ENCODE data around the gene WFDC2. TPM values are rescaled to one million over a fixed set of nuclear protein-coding genes. Genes with fewer than 3 reads are reported as not detected.

WFDC2 gene
- total and polyA plus RNA-seq, 2 experiments from 2014 or later, result 28.0 to 155 TPM

DNA sequence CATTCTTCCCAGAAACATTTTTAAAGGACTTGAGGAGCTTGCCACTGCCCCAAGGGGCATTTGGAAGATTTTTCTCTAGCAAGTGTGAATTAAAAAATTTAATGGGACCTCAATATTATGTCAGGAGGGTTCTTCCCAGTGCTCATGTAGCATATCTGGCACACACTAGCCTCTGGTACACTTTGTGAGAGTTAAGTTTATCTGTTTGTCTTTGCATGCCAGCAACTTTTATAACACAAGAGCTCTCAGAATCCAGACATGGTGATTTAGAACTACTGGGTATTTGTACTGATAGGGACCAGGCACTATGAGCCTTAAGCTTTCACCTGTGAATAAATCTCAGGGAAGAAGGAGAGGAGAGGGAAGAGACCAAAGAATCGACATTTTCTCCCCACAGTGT is 33.0 kb downstream of the WFDC2 start (continued):
- TF ChIP-seq, protein P1, sequence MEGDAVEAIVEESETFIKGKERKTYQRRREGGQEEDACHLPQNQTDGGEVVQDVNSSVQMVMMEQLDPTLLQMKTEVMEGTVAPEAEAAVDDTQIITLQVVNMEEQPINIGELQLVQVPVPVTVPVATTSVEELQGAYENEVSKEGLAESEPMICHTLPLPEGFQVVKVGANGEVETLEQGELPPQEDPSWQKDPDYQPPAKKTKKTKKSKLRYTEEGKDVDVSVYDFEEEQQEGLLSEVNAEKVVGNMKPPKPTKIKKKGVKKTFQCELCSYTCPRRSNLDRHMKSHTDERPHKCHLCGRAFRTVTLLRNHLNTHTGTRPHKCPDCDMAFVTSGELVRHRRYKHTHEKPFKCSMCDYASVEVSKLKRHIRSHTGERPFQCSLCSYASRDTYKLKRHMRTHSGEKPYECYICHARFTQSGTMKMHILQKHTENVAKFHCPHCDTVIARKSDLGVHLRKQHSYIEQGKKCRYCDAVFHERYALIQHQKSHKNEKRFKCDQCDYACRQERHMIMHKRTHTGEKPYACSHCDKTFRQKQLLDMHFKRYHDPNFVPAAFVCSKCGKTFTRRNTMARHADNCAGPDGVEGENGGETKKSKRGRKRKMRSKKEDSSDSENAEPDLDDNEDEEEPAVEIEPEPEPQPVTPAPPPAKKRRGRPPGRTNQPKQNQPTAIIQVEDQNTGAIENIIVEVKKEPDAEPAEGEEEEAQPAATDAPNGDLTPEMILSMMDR (conservative IDR thresholded peaks at IDR 0.05; ENCODE audit: low read depth in 2 of 2), result no peak
- TF ChIP-seq JUNB (IDR thresholded peaks at IDR 0.05; ENCODE audit: unreplicated experiment), result no peak
- no peak for TF ChIP-seq STAT1 (IDR thresholded peaks at IDR 0.05; ENCODE audit: unreplicated experiment)
- TF ChIP-seq EZH2phosphoT487 (IDR thresholded peaks at IDR 0.05; ENCODE audit: unreplicated experiment), result no peak
- TF ChIP-seq, protein P2, sequence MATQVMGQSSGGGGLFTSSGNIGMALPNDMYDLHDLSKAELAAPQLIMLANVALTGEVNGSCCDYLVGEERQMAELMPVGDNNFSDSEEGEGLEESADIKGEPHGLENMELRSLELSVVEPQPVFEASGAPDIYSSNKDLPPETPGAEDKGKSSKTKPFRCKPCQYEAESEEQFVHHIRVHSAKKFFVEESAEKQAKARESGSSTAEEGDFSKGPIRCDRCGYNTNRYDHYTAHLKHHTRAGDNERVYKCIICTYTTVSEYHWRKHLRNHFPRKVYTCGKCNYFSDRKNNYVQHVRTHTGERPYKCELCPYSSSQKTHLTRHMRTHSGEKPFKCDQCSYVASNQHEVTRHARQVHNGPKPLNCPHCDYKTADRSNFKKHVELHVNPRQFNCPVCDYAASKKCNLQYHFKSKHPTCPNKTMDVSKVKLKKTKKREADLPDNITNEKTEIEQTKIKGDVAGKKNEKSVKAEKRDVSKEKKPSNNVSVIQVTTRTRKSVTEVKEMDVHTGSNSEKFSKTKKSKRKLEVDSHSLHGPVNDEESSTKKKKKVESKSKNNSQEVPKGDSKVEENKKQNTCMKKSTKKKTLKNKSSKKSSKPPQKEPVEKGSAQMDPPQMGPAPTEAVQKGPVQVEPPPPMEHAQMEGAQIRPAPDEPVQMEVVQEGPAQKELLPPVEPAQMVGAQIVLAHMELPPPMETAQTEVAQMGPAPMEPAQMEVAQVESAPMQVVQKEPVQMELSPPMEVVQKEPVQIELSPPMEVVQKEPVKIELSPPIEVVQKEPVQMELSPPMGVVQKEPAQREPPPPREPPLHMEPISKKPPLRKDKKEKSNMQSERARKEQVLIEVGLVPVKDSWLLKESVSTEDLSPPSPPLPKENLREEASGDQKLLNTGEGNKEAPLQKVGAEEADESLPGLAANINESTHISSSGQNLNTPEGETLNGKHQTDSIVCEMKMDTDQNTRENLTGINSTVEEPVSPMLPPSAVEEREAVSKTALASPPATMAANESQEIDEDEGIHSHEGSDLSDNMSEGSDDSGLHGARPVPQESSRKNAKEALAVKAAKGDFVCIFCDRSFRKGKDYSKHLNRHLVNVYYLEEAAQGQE (IDR thresholded peaks at IDR 0.05; ENCODE audit: unreplicated experiment), result no peak
- TF ChIP-seq ZNF114 (CRISPR knock-in tag; IDR thresholded peaks at IDR 0.05), result no peak

DNA sequence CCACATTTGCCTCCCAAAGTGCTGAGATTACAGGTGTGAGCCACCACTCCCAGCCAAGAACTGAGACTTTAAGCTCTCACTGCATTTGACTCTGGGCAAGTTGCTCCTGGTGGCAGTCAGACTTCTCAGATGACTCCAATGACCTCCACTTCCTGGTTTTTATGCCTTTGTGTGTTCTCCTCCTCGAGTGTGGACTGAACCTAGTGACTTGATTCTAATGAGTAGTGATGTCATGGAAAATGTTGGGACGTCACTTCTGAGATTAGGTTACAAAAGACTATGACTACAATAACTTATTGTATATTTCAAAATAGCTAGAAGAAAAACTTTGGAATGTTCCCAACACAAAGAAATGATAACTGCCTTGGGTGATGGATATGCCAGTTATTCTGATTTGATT is 33.9 kb downstream of the WFDC2 start:
- no peak overlapping the region for H3K4me3 ChIP-seq
- Mint-ChIP-seq H3K9me3 (no peaks in the 10 kb centered on the region), H3K27ac (no peak overlapping the region), H3K4me3 (no peak overlapping the region), H3K36me3 (ENCODE audit: low read depth) (no peaks in the 10 kb centered on the region), H3K27me3 (ENCODE audit: insufficient read depth, low read depth, poor library complexity) (no peaks in the 10 kb centered on the region), H3K4me1 (no peaks in the 10 kb centered on the region)
- no peaks in the 10 kb centered on the region for H3F3A ChIP-seq (replicated peaks; ENCODE audit: low read depth)
- no peaks in the 10 kb centered on the region for H3K79me2 ChIP-seq (replicated peaks; ENCODE audit: insufficient read depth)
- H3K4me2 ChIP-seq, result no peak overlapping the region
- H3K27ac ChIP-seq (ENCODE audit: low read depth), result no peak overlapping the region
- H3K9me2 ChIP-seq (ENCODE audit: insufficient read depth), result no peaks in the 10 kb centered on the region
- no peak for DNase-seq (ENCODE audit: low spot score)
- ATAC-seq, result no peak
- H3K27me3 ChIP-seq (ENCODE audit: insufficient read depth), result no peaks in the 10 kb centered on the region
- H3K36me3 ChIP-seq (ENCODE audit: insufficient read depth), result no peaks in the 10 kb centered on the region
- H4K20me1 ChIP-seq (replicated peaks; ENCODE audit: insufficient read depth), result no peaks in the 10 kb centered on the region
- H3K4me1 ChIP-seq (ENCODE audit: insufficient read depth), result no peaks in the 10 kb centered on the region
- H2AFZ ChIP-seq, result no peak overlapping the region
- TF ChIP-seq, protein P3, sequence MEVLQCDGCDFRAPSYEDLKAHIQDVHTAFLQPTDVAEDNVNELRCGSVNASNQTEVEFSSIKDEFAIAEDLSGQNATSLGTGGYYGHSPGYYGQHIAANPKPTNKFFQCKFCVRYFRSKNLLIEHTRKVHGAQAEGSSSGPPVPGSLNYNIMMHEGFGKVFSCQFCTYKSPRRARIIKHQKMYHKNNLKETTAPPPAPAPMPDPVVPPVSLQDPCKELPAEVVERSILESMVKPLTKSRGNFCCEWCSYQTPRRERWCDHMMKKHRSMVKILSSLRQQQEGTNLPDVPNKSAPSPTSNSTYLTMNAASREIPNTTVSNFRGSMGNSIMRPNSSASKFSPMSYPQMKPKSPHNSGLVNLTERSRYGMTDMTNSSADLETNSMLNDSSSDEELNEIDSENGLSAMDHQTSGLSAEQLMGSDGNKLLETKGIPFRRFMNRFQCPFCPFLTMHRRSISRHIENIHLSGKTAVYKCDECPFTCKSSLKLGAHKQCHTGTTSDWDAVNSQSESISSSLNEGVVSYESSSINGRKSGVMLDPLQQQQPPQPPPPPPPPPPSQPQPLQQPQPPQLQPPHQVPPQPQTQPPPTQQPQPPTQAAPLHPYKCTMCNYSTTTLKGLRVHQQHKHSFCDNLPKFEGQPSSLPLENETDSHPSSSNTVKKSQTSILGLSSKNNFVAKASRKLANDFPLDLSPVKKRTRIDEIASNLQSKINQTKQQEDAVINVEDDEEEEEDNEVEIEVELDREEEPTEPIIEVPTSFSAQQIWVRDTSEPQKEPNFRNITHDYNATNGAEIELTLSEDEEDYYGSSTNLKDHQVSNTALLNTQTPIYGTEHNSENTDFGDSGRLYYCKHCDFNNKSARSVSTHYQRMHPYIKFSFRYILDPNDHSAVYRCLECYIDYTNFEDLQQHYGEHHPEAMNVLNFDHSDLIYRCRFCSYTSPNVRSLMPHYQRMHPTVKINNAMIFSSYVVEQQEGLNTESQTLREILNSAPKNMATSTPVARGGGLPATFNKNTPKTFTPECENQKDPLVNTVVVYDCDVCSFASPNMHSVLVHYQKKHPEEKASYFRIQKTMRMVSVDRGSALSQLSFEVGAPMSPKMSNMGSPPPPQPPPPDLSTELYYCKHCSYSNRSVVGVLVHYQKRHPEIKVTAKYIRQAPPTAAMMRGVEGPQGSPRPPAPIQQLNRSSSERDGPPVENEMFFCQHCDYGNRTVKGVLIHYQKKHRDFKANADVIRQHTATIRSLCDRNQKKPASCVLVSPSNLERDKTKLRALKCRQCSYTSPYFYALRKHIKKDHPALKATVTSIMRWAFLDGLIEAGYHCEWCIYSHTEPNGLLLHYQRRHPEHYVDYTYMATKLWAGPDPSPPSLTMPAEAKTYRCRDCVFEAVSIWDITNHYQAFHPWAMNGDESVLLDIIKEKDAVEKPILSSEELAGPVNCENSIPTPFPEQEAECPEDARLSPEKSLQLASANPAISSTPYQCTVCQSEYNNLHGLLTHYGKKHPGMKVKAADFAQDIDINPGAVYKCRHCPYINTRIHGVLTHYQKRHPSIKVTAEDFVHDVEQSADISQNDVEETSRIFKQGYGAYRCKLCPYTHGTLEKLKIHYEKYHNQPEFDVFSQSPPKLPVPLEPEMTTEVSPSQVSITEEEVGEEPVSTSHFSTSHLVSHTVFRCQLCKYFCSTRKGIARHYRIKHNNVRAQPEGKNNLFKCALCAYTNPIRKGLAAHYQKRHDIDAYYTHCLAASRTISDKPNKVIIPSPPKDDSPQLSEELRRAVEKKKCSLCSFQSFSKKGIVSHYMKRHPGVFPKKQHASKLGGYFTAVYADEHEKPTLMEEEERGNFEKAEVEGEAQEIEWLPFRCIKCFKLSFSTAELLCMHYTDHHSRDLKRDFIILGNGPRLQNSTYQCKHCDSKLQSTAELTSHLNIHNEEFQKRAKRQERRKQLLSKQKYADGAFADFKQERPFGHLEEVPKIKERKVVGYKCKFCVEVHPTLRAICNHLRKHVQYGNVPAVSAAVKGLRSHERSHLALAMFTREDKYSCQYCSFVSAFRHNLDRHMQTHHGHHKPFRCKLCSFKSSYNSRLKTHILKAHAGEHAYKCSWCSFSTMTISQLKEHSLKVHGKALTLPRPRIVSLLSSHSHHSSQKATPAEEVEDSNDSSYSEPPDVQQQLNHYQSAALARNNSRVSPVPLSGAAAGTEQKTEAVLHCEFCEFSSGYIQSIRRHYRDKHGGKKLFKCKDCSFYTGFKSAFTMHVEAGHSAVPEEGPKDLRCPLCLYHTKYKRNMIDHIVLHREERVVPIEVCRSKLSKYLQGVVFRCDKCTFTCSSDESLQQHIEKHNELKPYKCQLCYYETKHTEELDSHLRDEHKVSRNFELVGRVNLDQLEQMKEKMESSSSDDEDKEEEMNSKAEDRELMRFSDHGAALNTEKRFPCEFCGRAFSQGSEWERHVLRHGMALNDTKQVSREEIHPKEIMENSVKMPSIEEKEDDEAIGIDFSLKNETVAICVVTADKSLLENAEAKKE (CRISPR knock-in tag; IDR thresholded peaks at IDR 0.05), result no peak
- no peak for TF ChIP-seq STAT1 (IDR thresholded peaks at IDR 0.05; ENCODE audit: unreplicated experiment)
- no peak for TF ChIP-seq ZNF114 (CRISPR knock-in tag; IDR thresholded peaks at IDR 0.05)
- TF ChIP-seq NANOG (IDR thresholded peaks at IDR 0.05; ENCODE audit: borderline replicate concordance), result no peak
- TF ChIP-seq, protein P2 (IDR thresholded peaks at IDR 0.05; ENCODE audit: unreplicated experiment), result no peak
- no peak for TF ChIP-seq EZH2phosphoT487 (IDR thresholded peaks at IDR 0.05; ENCODE audit: unreplicated experiment)
- TF ChIP-seq EZH2 (IDR thresholded peaks at IDR 0.05; ENCODE audit: low read depth, unreplicated experiment), result no peak
- TF ChIP-seq POLR2AphosphoS5 (IDR thresholded peaks at IDR 0.05; ENCODE audit: low read depth), result no peak

Measured in GM23338 (cell line).